HEK293 (cell line): ENCODE data around the gene ZNF79.
A peak's percentile ranks its signal among the peaks of the same experiment; 100 is the strongest.

Experiments used
- BCL11A ChIP-seq: fragments of 450-650 bp; formaldehyde crosslinking; IDR thresholded peaks from 2 replicates; pipeline ENCODE4 v1.5.1; 2016; ENCODE audit warnings: low read depth, missing biosample characterization, missing genetic modification characterization
- FEZF1 ChIP-seq: fragments of 450-650 bp; formaldehyde crosslinking; IDR thresholded peaks from 2 replicates; pipeline ENCODE4 v1.5.1; 2016; ENCODE audit warnings: missing biosample characterization, missing genetic modification characterization
- GLIS1 ChIP-seq: fragments of 450-650 bp; formaldehyde crosslinking; IDR thresholded peaks from 2 replicates; pipeline ENCODE4 v1.5.1; 2016; ENCODE audit warnings: missing biosample characterization, missing genetic modification characterization
- HOXC10 ChIP-seq: sonication (generic); formaldehyde crosslinking; IDR thresholded peaks from 2 replicates; pipeline ENCODE4 v1.8.1; 2023; ENCODE audit warnings: mild to moderate bottlenecking, missing genetic modification reagents
- PRDM1 ChIP-seq: fragments of 450-650 bp; formaldehyde crosslinking; IDR thresholded peaks from 2 replicates; pipeline ENCODE4; 2016; ENCODE audit warnings: missing biosample characterization, missing genetic modification characterization
- SCRT1 ChIP-seq: fragments of 450-650 bp; formaldehyde crosslinking; IDR thresholded peaks from 2 replicates; pipeline ENCODE4 v1.5.1; 2016; ENCODE audit warnings: missing biosample characterization, missing genetic modification characterization, borderline replicate concordance
- SCRT2 ChIP-seq: fragments of 450-650 bp; formaldehyde crosslinking; IDR thresholded peaks from 2 replicates; pipeline ENCODE4 v1.5.1; 2016; ENCODE audit warnings: missing biosample characterization, missing genetic modification characterization
- WT1 ChIP-seq: fragments of 450-650 bp; formaldehyde crosslinking; IDR thresholded peaks from 2 replicates; pipeline ENCODE4 v1.5.1; 2016; ENCODE audit warnings: missing biosample characterization, missing genetic modification characterization
- ZBTB1 ChIP-seq: fragments of 450-650 bp; formaldehyde crosslinking; IDR thresholded peaks from 2 replicates; pipeline ENCODE4 v1.5.1; 2016; ENCODE audit warnings: missing biosample characterization, missing genetic modification characterization
- ZBTB7A ChIP-seq: fragments of 450-650 bp; formaldehyde crosslinking; IDR thresholded peaks from 2 replicates; pipeline ENCODE4 v1.5.1; 2016; ENCODE audit warnings: low read depth, missing biosample characterization, missing genetic modification characterization
- ZEB2 ChIP-seq: fragments of 450-650 bp; formaldehyde crosslinking; IDR thresholded peaks from 2 replicates; pipeline ENCODE4 v1.5.1; 2016; ENCODE audit warnings: missing biosample characterization, missing genetic modification characterization
- ZFHX2 ChIP-seq: fragments of 450-650 bp; formaldehyde crosslinking; conservative IDR thresholded peaks from 2 replicates; pipeline ENCODE4 v1.5.1; 2016; ENCODE audit warnings: missing biosample characterization, missing genetic modification characterization
- ZFP37 ChIP-seq: fragments of 450-650 bp; formaldehyde crosslinking; IDR thresholded peaks from 2 replicates; pipeline ENCODE4 v1.5.1; 2016; ENCODE audit warnings: missing biosample characterization, missing genetic modification characterization
- ZFP69B ChIP-seq: fragments of 450-650 bp; formaldehyde crosslinking; IDR thresholded peaks from 2 replicates; pipeline ENCODE4 v1.5.1; 2016; ENCODE audit warnings: missing biosample characterization, missing genetic modification characterization
- ZNF175 ChIP-seq: fragments of 450-650 bp; formaldehyde crosslinking; IDR thresholded peaks from 2 replicates; pipeline ENCODE4 v1.5.1; 2016; ENCODE audit warnings: missing biosample characterization, missing genetic modification characterization
- ZNF2 ChIP-seq: fragments of 450-650 bp; formaldehyde crosslinking; IDR thresholded peaks from 2 replicates; pipeline ENCODE4 v1.5.1; 2016; ENCODE audit warnings: missing biosample characterization, missing genetic modification characterization
- ZNF214 ChIP-seq: fragments of 450-650 bp; formaldehyde crosslinking; IDR thresholded peaks from 2 replicates; pipeline ENCODE4 v1.5.1; 2017; ENCODE audit warnings: missing biosample characterization, mild to moderate bottlenecking, missing genetic modification characterization, borderline replicate concordance
- ZNF280D ChIP-seq: fragments of 450-650 bp; formaldehyde crosslinking; IDR thresholded peaks from 2 replicates; pipeline ENCODE4 v1.5.1; 2016; ENCODE audit warnings: missing biosample characterization, missing genetic modification characterization
- ZNF341 ChIP-seq: fragments of 450-650 bp; formaldehyde crosslinking; IDR thresholded peaks from 2 replicates; pipeline ENCODE4; 2016; ENCODE audit warnings: low read depth, missing biosample characterization, missing genetic modification characterization
- ZNF366 ChIP-seq: fragments of 450-650 bp; formaldehyde crosslinking; conservative IDR thresholded peaks from 2 replicates; pipeline ENCODE4 v1.5.1; 2016; ENCODE audit warnings: missing biosample characterization, missing genetic modification characterization
- ZNF433 ChIP-seq: fragments of 450-650 bp; formaldehyde crosslinking; IDR thresholded peaks from 2 replicates; pipeline ENCODE4 v1.5.1; 2016; ENCODE audit warnings: missing biosample characterization, missing genetic modification characterization, low read depth
- ZNF501 ChIP-seq: fragments of 450-650 bp; formaldehyde crosslinking; IDR thresholded peaks from 2 replicates; pipeline ENCODE4 v1.5.1; 2016; ENCODE audit warnings: missing biosample characterization, missing genetic modification characterization
- ZNF558 ChIP-seq: fragments of 450-650 bp; formaldehyde crosslinking; IDR thresholded peaks from 2 replicates; pipeline ENCODE4 v1.5.1; 2016; ENCODE audit warnings: missing biosample characterization, missing genetic modification characterization
- ZNF580 ChIP-seq: fragments of 450-650 bp; formaldehyde crosslinking; IDR thresholded peaks from 2 replicates; pipeline ENCODE4 v1.5.1; 2016; ENCODE audit warnings: missing biosample characterization, missing genetic modification characterization
- ZNF626 ChIP-seq: fragments of 450-650 bp; sonication (Bioruptor Pico); formaldehyde crosslinking; IDR thresholded peaks from 2 replicates; pipeline ENCODE4 v1.5.1; 2018; ENCODE audit warnings: missing biosample characterization, missing genetic modification characterization, inconsistent platforms
- ZNF645 ChIP-seq: fragments of 450-650 bp; formaldehyde crosslinking; IDR thresholded peaks from 2 replicates; pipeline ENCODE4; 2016; ENCODE audit warnings: missing biosample characterization, missing genetic modification characterization
- ZNF658 ChIP-seq: fragments of 450-650 bp; formaldehyde crosslinking; IDR thresholded peaks from 2 replicates; pipeline ENCODE4; 2016; ENCODE audit warnings: missing biosample characterization, missing genetic modification characterization
- ZNF707 ChIP-seq: fragments of 450-650 bp; formaldehyde crosslinking; IDR thresholded peaks from 2 replicates; pipeline ENCODE4 v1.5.1; 2016; ENCODE audit warnings: missing biosample characterization, missing genetic modification characterization
- ZNF747 ChIP-seq: fragments of 450-650 bp; formaldehyde crosslinking; IDR thresholded peaks from 2 replicates; pipeline ENCODE4 v1.5.1; 2016; ENCODE audit warnings: missing biosample characterization, missing genetic modification characterization
- ZNF776 ChIP-seq: fragments of 450-650 bp; formaldehyde crosslinking; IDR thresholded peaks from 2 replicates; pipeline ENCODE4 v1.5.0; 2017; ENCODE audit warnings: missing biosample characterization, missing genetic modification characterization, borderline replicate concordance
- ZNF777 ChIP-seq: fragments of 450-650 bp; formaldehyde crosslinking; IDR thresholded peaks from 2 replicates; pipeline ENCODE4 v1.5.1; 2017; ENCODE audit warnings: missing biosample characterization, missing genetic modification characterization, borderline replicate concordance
- ZNF791 ChIP-seq: fragments of 450-650 bp; formaldehyde crosslinking; IDR thresholded peaks from 2 replicates; pipeline ENCODE4 v1.5.1; 2016; ENCODE audit warnings: missing biosample characterization, missing genetic modification characterization
- ZNF837 ChIP-seq: fragments of 450-650 bp; formaldehyde crosslinking; IDR thresholded peaks from 2 replicates; pipeline ENCODE4 v1.5.1; 2016; ENCODE audit warnings: missing biosample characterization, missing genetic modification characterization
- ZSCAN23 ChIP-seq: fragments of 450-650 bp; formaldehyde crosslinking; IDR thresholded peaks from 2 replicates; pipeline ENCODE4 v1.5.1; 2016; ENCODE audit warnings: missing biosample characterization, missing genetic modification characterization
- TF ChIP-seq, protein P1 (sequence below): fragments of 450-650 bp; formaldehyde crosslinking; IDR thresholded peaks from 2 replicates; pipeline ENCODE4 v1.5.1; 2016; ENCODE audit warnings: missing biosample characterization, missing genetic modification characterization

Gene ZNF79

DNA sequence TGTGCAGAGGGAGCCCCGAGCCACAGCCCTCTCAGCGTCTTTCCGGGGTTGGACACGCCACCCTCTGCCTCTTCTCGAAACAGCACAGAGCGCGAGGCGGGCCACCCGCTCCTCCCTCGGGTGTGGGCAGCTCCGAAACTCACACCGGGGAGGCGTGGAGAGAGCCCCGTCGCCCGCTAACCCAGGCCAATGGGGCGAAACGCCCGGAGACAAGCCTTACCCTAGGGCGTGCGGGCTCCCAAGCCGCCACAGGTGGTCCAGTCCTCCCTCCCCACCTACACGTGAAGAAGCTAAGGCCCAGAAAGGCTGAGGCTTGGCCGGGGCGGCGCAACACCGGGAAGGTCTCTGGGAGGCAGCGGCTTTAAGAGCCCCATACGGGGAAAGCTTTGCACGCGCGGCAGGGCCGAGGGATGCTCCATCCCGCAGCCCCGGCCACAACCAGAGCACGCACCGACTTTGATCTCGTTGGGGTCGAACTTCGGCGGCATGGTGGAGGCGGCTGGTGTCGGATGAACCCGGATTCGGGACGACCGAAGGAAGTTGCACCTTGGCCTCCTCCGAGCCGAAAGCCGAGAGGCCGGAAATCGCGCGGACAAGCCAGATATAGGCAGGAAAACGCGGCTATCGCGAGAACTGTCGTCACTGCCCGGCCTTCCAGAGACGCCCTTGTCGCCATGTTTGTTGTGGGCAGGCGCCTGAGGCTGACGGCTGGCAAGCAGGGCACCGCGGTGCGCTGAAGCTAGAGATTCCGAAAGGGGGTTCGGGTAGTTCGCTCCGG, 26.8 kb downstream of the ZNF79 start, which contains the start of the genes LRSAM1 and RPL12 (continued):
- TF ChIP-seq ZFP37 (tag by site-specific recombination) (peak; percentile 89), SCRT2 (tag by site-specific recombination) (peak; percentile 93), ZNF558 (tag by site-specific recombination) (no peak), ZFHX2 (tag by site-specific recombination) (peak; percentile 32; the same call in 1 of the 2 replicates), ZBTB1 (tag by site-specific recombination) (no peak), HOXC10 (CRISPR knock-in tag) (0 out of 2 replicates have a peak, but pooled peaks have one; percentile 42), ZNF837 (tag by site-specific recombination) (no peak), ZNF341 (peak; percentile 61), BCL11A (tag by site-specific recombination) (no peak), ZNF2 (tag by site-specific recombination) (peak; percentile 79), ZNF214 (tag by site-specific recombination) (no peak), SCRT1 (tag by site-specific recombination) (peak; percentile 82), ZNF175 (no peak), PRDM1 (tag by site-specific recombination) (no peak), ZNF747 (tag by site-specific recombination) (no peak), ZNF776 (no peak), ZEB2 (peak; percentile 59; the same call in 1 of the 2 replicates), ZFP69B (tag by site-specific recombination) (peak; percentile 61), ZNF280D (no peak), FEZF1 (tag by site-specific recombination) (no peak), ZNF791 (tag by site-specific recombination) (no peak), ZNF433 (no peak), ZNF707 (no peak), ZSCAN23 (tag by site-specific recombination) (no peak), GLIS1 (tag by site-specific recombination) (no peak; the same call in 1 of the 2 replicates), WT1 (tag by site-specific recombination) (peak; percentile 48), ZNF501 (tag by site-specific recombination) (peak; percentile 89), ZNF658 (tag by site-specific recombination) (no peak), ZNF777 (tag by site-specific recombination) (no peak), ZNF580 (tag by site-specific recombination) (no peak), ZNF626 (tag by site-specific recombination) (no peak), ZNF645 (tag by site-specific recombination) (no peak), ZNF366 (no peak), ZBTB7A (tag by site-specific recombination) (no peak)
- TF ChIP-seq, protein P1, sequence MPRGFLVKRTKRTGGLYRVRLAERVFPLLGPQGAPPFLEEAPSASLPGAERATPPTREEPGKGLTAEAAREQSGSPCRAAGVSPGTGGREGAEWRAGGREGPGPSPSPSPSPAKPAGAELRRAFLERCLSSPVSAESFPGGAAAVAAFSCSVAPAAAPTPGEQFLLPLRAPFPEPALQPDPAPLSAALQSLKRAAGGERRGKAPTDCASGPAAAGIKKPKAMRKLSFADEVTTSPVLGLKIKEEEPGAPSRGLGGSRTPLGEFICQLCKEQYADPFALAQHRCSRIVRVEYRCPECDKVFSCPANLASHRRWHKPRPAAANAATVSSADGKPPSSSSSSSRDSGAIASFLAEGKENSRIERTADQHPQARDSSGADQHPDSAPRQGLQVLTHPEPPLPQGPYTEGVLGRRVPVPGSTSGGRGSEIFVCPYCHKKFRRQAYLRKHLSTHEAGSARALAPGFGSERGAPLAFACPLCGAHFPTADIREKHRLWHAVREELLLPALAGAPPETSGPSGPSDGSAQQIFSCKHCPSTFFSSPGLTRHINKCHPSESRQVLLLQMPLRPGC (tag by site-specific recombination) = peak; percentile 64
